Kasumi-1 (cell line): Measurements from ENCODE around the gene CRADD.
A peak's percentile ranks its signal among the peaks of the same experiment; 100 is the strongest.

Experiments used
- DNase-seq, 2 experiments: peaks; one replicate each; lab custom pipeline; 2025; lab: John Stamatoyannopoulos, UW

The CRADD gene

DNA sequence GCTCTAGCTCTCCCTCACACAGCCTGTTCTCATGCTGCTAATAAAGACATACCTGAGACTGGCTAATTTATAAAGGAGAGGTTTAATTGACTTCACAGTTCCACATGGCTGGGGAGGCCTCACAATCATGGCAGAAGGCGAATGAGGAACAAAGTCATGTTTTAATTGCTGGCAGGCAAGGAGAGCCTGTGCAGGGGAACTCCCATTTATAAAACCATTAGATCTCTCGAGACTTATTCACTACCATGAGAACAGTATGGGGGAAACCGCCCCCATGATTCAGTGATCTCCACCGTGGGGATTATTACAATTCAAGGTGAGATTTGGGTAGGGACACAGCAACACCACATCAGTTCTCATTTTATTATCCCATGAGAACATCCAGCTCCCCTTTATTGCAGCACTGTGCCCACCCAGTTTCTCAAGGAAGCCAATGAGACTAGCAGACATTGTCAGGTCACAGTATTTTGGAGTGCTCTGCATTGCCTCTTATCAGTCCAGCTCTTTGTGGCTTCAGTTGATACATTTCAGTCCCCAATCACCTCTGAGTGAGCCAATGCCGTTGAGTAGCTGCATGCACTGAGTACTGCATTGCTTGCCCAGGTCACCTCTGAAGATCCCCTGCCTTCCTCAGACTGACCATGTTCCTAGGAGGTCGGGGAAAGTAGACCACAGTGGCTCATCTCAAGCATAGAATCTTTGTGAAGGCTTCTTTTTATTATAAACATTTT, 131.2 kb downstream of the CRADD start:
- no peak for DNase-seq

DNA sequence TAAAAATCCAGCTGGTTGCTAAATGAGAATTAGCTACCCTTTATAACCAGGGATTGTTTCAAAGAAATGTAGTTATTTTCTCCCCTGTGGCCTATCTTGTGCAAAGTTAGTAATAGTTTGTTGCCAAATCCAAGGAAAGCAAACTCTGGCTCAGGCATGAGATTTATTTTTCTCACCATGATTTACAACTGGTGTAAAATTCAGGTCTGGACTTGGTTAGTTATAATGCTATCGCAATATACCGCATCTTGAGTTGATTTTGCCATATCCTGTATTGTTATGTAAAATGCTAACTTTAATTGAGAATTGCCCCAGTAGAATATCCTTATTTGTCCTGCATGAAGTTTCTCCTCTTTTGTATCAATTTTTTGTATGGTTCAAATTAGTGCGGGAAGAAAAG, 135.5 kb downstream of the CRADD start:
- DNase-seq = no peak

DNA sequence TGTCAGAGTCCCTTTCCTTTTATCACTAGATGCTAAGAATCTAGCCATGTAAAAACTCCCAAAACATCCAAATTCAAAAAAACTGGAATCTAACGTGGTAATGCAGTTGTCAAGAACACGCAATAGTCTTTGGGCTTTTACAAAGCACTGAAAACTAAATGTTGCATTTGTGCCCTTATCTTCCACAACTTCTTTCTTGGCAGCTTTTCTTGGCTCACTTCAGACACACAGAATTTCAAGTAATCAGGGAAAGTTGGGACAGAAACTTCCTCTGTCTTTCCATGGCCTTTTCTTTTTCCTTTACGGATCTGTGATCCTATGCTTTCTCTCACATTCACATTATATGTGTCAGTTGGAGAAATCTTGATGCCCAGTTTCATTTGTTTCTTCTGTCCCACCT, 136.0 kb downstream of the CRADD start:
- DNase-seq = no peak

DNA sequence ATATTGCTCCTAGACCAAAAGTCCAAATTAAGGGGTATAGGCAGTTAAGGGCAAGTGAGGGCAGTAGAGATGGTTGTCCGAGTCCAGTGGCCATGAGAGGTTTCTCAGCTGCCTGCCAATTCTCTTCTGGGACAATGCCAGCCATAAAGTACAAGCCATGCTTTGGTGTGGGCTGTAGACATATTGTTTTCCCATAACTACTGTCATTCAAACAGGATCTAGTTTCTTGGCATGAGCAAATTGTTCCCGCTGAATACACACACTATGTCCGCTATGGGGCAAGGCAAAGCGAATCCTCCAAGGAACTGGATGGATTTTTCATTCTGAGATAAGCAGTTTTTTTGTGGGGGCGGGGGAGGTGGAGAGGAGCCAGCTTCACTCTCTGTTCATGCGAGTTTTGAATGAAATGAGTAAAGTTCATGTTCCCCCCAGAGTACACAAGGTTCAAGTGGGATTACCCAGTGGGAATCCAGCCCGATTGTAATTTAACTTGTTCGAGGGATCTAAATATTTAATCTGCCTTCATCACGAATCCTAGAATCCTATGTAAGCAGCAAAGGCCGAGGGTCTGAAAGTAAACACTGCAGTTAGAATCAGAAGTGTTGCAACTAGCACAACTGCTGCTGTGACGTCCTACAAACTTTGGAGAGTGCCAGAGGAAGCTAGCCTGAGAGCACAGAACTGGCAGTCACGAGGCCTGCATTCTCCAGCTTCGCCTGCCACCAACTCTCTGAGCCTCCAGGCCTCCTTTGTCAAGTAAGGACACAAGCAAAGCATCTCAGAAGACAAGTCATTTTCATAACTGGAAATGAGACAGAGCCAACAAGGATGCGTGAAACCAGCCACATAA, 137.0 kb downstream of the CRADD start:
- DNase-seq = no peak

- DNase-seq = peak in 1 of 2 experiments; percentile 30
Measured at GRCh38 chr12:93818488-93819049, 141.4 kb downstream of the CRADD start.

GRCh38 chr12:93819050-93819491, 141.9 kb downstream of the CRADD start:
- no peak for DNase-seq

DNA sequence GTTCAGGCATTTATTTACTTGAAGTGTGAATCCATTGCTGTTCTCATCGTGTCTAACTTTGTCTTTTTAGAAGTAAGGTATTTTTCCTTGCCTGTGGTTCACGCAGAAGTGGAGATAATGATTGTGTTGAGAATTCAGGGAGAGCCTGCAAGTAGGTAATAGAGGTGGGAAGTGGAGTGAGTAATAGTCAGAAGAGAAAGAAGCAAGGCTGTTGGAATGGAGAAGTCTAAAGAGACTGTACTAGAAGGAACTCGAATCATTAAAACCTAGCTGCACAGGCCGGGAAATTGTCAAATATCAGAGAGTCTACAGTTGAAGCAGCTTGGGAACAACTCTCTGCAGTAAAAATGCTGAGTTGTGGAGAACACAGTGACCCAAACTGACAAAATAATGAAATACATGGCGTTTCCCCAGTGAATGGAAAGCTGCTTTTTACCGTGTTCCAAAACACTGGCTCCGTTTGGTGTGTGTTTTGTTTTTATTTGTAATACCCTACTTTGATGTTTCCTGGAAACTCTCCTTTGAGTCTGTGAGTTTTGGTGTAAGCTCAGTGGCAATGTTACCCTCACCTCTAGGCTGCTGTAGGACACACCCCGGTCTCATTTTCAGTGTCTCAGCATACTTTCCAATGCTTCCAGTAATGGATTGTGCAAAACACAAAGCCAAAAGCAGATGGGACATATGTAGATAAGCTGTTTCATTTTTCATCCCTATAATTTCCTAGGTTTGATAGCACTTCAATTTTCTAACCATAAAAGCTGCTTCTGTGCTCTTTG, 146.6 kb downstream of the CRADD start:
- no peak for DNase-seq

- no peak for DNase-seq
Measured at GRCh38 chr12:93824514-93825500, 147.6 kb downstream of the CRADD start.

DNA sequence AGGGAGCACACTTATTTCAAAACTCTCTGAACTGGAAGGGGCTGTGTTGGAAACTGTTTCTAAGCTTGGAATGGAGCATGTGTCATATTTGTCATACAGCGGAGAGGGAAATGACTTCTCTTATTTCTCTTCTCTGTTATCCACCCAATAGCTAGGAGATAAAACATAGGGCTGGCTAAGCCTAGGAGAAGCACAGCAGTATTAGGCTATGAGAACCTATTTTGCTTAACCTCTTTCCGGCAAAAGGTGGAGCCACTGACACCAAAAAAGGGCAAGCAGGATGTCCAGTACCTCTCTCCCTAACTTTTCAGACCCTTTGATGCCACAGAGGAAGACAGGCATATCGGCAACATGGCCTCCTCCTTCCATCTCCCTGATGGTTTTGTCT, 148.3 kb downstream of the CRADD start:
- no peak for DNase-seq

- DNase-seq = no peak
Measured at GRCh38 chr12:93825931-93826555, 148.9 kb downstream of the CRADD start.

GRCh38 chr12:93827179-93827578, 150.0 kb downstream of the CRADD start:
- no peak for DNase-seq

- no peak for DNase-seq
Measured at GRCh38 chr12:93827669-93828068, 150.5 kb downstream of the CRADD start.

DNA sequence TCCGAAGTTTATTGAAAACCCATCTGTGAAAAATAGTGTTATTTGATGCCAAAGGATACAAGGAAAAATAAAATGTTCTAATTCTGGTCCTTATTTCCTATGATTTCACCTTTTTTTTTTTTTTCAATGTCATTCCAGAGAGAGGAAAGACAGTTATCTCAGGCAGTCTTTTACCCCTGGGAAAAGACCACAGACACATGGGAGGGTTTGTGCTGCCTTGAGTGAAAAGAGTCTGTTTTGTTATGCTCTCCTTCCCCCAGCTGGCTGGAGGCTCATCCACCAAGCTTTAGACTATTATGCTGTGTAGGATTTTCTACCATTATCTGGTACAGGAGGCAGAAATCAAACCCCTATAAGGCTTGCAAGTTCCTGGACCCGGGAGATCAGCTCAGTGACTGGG, 151.8 kb downstream of the CRADD start:
- no peak for DNase-seq

GRCh38 chr12:93831374-93831773, 154.2 kb downstream of the CRADD start:
- DNase-seq = no peak

GRCh38 chr12:93832131-93832530, 155.0 kb downstream of the CRADD start:
- DNase-seq = no peak

GRCh38 chr12:93833946-93834345, 156.8 kb downstream of the CRADD start:
- DNase-seq = no peak

DNA sequence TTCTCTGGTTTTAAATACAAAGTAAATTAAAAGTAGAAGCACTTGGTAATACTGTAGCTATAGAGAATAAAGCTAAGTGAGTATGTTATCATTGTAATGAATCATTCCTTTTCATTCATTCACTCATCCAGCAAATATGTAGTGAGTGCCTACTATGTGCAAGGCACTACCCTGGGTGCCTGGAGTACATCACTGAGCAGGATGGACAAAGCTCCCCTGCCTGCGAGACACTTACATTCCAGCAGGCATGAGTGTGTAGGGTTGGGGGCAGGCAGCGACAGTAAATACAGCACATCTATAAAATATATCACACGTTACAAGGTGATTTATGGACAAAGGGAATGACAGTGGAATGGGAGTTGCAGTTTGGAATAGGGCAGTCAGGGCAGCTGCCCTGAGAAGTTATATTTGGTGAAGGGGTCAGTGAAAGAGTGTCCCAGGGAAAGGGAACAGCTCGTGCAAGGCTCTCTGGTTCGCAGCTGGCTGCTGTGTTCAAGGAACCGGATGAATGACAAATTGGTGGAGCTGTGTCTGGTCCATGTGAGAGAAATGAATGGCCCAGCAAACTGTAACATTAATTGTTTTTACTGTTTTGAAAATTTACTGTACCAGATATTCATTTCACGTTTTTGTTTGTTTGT, 159.6 kb downstream of the CRADD start:
- no peak for DNase-seq

DNA sequence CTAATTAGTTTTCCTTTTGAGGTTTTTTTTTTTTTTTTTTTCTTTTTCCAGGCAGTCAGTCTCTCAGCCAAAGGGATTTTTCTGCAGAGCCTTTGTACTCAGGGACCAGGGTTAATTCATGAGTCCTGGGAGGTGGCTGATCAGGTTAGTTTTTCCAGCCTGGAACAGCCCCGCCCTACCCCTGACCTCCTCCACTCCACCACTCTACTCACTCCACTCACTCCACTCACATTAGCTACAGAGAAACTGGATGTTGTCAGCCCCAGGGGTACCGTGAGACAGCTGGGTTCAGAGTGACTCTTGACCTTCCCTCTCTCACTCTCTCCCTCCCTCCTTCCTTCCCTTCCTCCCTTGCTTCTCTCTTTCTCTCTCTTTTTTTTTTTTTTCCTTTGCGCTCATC, 161.0 kb downstream of the CRADD start:
- no peak for DNase-seq

GRCh38 chr12:93839064-93839463, 161.9 kb downstream of the CRADD start:
- DNase-seq = no peak

DNA sequence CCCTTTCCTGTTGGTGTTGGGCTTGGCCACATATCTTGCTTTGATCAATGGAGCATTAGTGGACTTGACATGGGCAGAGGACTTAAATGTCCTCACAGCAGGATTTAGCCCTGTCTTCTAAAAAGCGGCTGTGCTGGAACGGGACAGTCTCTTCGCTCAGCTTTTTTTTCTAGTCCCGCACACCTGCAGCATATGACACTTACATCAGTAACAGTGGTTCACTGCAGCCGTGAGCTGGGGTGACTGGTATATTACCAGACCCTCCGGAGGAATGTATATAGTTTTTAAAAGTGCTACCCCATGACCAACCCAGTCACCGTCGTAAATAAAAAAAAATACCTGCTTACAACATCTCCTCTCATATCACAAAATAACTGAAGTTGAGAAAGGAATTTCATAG, 164.5 kb downstream of the CRADD start:
- no peak for DNase-seq
